PC-3 (cell line): Measurements from ENCODE around the gene C21orf91.

Experiments
- EZH2phosphoT487 ChIP-seq: fragments of 300-600 bp; sonication (generic); IDR thresholded peaks from 2 replicates; pipeline ENCODE4 v1.6.1; 2018; ENCODE audit warnings: mild to moderate bottlenecking, antibody characterized with exemption, low read length, borderline replicate concordance
- TF ChIP-seq, protein P1 (sequence below): fragments of 300-600 bp; sonication (generic); conservative IDR thresholded peaks from 2 replicates; pipeline ENCODE4 v1.5.1; 2017; ENCODE audit warnings: antibody characterized with exemption, low read depth, mild to moderate bottlenecking, low read length

- TF ChIP-seq, protein P1, sequence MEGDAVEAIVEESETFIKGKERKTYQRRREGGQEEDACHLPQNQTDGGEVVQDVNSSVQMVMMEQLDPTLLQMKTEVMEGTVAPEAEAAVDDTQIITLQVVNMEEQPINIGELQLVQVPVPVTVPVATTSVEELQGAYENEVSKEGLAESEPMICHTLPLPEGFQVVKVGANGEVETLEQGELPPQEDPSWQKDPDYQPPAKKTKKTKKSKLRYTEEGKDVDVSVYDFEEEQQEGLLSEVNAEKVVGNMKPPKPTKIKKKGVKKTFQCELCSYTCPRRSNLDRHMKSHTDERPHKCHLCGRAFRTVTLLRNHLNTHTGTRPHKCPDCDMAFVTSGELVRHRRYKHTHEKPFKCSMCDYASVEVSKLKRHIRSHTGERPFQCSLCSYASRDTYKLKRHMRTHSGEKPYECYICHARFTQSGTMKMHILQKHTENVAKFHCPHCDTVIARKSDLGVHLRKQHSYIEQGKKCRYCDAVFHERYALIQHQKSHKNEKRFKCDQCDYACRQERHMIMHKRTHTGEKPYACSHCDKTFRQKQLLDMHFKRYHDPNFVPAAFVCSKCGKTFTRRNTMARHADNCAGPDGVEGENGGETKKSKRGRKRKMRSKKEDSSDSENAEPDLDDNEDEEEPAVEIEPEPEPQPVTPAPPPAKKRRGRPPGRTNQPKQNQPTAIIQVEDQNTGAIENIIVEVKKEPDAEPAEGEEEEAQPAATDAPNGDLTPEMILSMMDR: no peak
- TF ChIP-seq EZH2phosphoT487: no peak
Observed at GRCh38 chr21:17763288-17764037, 55.7 kb downstream of the C21orf91 start.
